ENCODE results near the gene ACSF3.

- TF ChIP-seq POLR2AphosphoS5 (IDR thresholded peaks at IDR 0.05; ENCODE audit: borderline replicate concordance, low read depth, low read length) (no peak), EZH2 (IDR thresholded peaks at IDR 0.05) (no peak)
These were observed 60.2 kb downstream of the ACSF3 start for GRCh38 chr16:89153848-89154271.

All from SK-N-MC (cell line).